HG03108 (cell line): ENCODE results near the gene DNAI2.
A peak's percentile ranks its signal among the peaks of the same experiment; 100 is the strongest.
"Not testable (repeated sequence)": the region's sequence is repeated elsewhere in the genome, so short reads cannot be mapped to it uniquely, and the experiment has no call there.

ENCODE experiments used
- ATAC-seq: cut with Tn5 transposase; IDR thresholded peaks from one replicate; pipeline ENCODE4 v1.9.1; 2021; ENCODE audit warnings: moderate library complexity; ENCODE audit not compliant: unreplicated experiment

DNAI2 gene

GRCh38 chr17:74274709-74275340 is 791 bp downstream of the DNAI2 start:
- no peak for ATAC-seq

DNA sequence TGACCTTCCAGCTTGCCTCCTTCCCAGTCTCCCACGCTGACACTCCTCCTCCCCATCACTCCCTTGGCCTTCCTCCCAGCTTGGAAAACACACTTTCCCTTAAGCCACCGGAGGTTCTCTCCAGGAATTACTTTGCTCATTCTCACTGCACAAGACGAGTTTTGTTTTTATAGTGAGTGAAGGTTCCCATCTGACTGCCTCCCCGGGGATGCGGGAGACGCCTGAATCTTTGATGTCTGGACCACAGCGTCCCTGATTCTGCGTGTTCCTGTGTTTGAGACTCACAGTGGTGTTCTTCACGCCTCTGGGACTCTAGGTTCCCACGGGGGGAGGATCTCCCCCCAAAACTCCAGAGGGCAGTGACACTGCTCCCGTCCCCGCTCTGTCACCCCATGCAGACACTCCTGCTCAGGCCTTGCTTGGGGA is 2.0 kb downstream of the DNAI2 start:
- no peak for ATAC-seq

GRCh38 chr17:74276541-74277009 is 2.5 kb downstream of the DNAI2 start:
- no peak for ATAC-seq

DNA sequence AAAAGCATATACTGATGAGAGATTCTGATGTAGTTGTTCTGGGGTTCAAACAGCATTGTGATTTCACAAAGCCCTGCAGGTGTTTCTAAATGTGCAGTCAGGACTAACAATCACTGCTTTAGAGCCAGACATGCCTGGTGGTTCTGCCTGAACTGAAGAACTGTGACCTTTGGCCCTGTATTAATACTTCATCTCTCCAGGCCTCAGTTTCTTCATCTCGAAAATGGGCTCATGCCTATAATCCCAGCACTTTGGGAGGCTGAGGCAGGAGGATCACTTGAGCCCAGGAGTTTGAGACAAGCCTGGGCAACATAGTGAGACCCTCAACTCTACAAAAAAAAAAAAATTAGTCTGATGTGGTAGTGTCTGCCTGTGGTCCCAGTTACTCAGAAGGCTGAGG is 3.9 kb downstream of the DNAI2 start:
- ATAC-seq = no peak

DNA sequence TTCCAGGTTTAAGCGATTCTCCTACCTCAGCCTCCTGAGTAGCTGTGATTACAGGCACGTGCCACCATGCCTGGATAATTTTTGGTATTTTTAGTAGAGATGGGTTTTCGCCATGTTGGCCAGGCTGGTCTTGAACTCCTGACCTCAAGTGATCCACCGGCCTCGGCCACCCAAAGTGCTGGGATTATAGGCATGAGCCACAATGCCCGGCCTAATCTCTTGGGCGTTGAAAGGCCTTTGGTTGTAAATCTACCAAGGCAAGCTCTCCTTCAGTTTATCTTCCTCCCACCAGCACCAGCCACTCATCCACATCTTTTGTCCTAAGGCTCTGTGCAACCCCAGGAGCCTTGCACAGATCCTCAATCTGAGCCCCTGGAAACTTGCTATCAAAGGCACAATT is 5.6 kb downstream of the DNAI2 start:
- ATAC-seq = not testable (repeated sequence)

DNA sequence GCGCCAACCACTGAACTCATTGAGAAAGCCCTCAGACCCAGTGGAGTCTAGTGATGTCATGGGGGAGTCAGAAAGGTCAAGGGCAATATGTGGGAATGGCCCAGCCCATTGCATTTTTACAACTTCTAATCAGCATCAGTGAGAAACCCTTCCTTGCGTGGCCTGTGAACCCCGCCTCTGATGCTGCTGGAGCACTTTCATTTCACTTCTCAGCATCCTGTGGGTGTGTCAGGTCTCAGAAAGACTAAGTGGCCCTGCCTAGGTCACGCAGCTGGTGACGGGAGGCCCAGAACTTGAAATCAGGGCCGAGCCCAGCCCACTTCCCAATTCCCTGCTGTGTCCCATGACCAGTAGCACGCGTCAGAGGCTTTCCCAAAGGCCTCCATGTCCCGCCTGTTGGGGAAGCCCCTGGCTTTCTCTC is 6.1 kb downstream of the DNAI2 start:
- ATAC-seq = peak; percentile 48

- ATAC-seq = no peak
These were observed 7.8 kb downstream of the DNAI2 start for GRCh38 chr17:74281799-74282198.

- not testable (repeated sequence) for ATAC-seq
These were observed 8.2 kb downstream of the DNAI2 start for GRCh38 chr17:74282274-74282586.

- ATAC-seq = no peak
These were observed 8.7 kb downstream of the DNAI2 start for GRCh38 chr17:74282587-74283370.

- no peak for ATAC-seq
These were observed 9.3 kb downstream of the DNAI2 start for GRCh38 chr17:74283371-74283673.

GRCh38 chr17:74287031-74287602 is 13.1 kb downstream of the DNAI2 start:
- ATAC-seq = no peak

GRCh38 chr17:74288785-74289184 is 14.8 kb downstream of the DNAI2 start:
- peak; percentile 55 for ATAC-seq

- no peak for ATAC-seq
These were observed 15.7 kb downstream of the DNAI2 start for GRCh38 chr17:74289688-74290087.

GRCh38 chr17:74290340-74290739 is 16.3 kb downstream of the DNAI2 start:
- no peak for ATAC-seq

DNA sequence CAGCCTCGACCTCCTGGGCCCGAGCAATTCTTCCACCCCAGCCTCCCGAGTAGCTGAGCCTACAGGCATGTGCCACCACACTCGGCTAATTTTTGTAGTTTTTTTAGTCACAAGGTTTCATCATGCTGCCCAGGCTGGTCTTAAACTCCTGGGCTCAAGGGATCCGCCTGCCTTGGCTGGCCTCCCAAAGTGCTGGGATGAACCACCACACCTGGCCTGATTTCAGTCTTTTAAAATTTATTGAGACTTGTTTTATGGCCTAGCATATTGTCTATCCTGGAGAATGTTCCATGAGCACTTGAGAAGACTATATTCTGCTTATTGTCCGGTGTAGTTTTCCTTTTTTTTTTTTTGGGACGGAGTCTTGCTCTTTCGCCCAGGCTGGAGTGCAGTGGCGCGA is 18.5 kb downstream of the DNAI2 start:
- ATAC-seq = no peak

GRCh38 chr17:74295625-74296547 is 21.9 kb downstream of the DNAI2 start:
- ATAC-seq = no peak

GRCh38 chr17:74296548-74296936 is 22.5 kb downstream of the DNAI2 start:
- no peak for ATAC-seq

DNA sequence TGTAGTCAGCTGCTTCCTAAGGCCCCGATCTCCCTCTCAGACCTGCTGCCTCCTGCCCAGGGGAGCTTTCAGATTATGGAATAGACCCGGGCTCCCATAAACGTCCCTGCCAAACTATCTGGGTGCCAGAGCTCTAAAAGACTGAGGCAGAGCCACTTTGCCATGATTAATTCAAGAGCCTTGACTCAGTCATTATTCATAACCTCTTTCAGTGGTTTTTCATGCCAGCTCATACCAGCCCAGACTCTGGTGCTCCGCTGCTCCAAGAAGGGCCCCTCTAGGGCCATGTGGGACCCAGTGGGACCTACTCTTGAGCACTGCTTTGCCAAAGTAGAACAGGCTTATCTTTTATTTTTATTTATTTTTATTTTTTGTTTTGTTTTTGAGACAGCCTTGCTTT is 23.9 kb downstream of the DNAI2 start:
- ATAC-seq = no peak

DNA sequence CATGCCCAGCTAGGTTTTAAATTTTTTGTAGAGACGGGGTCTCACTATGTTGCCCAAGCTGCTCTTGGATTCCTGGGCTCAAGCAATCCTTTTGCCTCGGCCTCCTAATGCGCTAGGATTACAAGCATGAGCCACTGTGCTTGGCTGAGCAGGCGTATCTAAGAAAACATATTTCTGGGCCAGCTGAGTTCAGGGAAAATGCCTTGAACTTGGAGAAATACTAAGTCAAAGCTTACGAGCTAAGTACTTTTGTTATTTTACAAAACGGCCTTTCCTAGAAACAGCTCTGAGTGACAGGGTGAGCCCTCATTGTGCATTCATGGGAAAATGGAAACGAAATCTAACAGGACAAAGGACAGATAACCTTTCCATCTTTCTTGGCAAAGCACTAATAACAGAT is 24.7 kb downstream of the DNAI2 start:
- no peak for ATAC-seq

DNA sequence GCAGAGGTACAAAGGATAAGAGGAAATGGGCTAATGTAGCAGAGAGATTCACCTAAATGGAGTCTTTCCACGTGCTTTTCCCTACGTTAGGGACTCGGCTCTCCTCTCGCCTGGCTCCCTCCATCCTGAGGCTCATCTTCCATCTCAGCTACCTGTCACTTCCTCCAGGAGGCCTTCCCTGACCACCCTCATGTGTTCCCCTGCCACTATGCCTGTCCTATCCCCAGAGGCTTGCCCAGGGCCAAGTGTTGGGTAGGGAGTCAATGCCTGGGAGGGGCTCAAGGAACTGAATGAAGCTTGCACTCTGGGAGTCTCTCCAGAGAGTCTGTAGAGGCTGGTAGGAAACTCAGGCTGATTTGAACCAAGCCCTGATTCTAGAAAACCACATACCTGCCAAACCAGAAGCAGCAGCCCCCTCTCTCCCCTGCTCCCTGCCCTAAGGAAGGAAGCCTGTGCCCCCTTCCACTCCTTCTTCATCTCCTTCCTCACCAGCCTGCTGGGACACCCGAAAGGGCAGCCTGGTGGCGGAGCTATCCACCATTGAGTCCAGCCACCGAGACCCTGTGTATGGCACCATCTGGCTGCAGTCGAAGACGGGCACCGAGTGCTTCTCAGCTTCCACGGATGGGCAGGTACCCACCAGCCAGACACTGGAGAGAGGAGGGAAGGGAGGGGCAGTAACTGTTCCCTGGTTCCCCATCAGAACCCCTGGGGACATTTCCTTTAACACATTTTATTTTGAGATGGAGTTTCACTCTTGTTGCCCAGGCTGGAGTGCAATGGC is 25.4 kb downstream of the DNAI2 start:
- ATAC-seq = no peak

DNA sequence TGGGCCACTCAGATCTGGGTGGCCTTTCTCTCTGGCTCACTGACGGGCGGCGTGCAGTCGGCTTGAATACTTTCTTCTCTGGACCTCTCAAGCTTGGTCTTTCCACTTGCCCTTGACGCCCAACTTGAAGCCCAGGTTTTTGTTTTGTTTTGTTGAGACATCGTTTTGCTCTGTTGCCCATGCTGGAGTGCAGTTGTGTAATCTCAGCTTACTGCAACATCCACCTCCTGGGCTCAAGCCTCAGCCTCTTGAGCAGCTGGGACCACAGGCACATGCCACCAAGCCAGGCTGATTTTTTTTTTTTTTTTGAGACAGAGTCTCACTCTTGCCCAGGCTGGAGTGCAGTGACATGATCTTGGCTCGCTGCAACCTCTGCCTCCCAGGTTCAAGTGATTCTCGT is 29.3 kb downstream of the DNAI2 start:
- ATAC-seq = no peak
